HG03558 (cell line): Measurements from ENCODE around the gene FAM168B.

Source experiments
- ATAC-seq: cut with Tn5 transposase; IDR thresholded peaks from one replicate; pipeline ENCODE4 v1.9.1; 2021; ENCODE audit warnings: moderate number of reproducible peaks; ENCODE audit not compliant: unreplicated experiment; ENCODE audit errors: extremely low read depth

FAM168B gene

GRCh38 chr2:131042148-131042775 is 51.0 kb downstream of the FAM168B start:
- no peak for ATAC-seq

- no peak for ATAC-seq
Measured at GRCh38 chr2:131041402-131042147, 51.7 kb downstream of the FAM168B start.

GRCh38 chr2:131040661-131041401 is 52.4 kb downstream of the FAM168B start:
- ATAC-seq = no peak

- no peak for ATAC-seq
Measured at GRCh38 chr2:131039908-131040660, 53.2 kb downstream of the FAM168B start.

GRCh38 chr2:131039535-131039907 is 53.7 kb downstream of the FAM168B start:
- ATAC-seq = no peak

GRCh38 chr2:131039101-131039440 is 54.2 kb downstream of the FAM168B start:
- ATAC-seq = no peak

GRCh38 chr2:131038258-131039100 is 54.8 kb downstream of the FAM168B start:
- ATAC-seq = no peak

- no peak for ATAC-seq
Measured at GRCh38 chr2:131037398-131038257, 55.6 kb downstream of the FAM168B start.

- no peak for ATAC-seq
Measured at GRCh38 chr2:131036696-131037397, 56.4 kb downstream of the FAM168B start.

- ATAC-seq = no peak
Measured at GRCh38 chr2:131036269-131036668, 57.0 kb downstream of the FAM168B start.

- ATAC-seq = no peak
Measured at GRCh38 chr2:131035826-131036231, 57.4 kb downstream of the FAM168B start.

GRCh38 chr2:131035112-131035825 is 58.0 kb downstream of the FAM168B start:
- no peak for ATAC-seq

GRCh38 chr2:131034122-131035051 is 58.9 kb downstream of the FAM168B start:
- no peak for ATAC-seq

GRCh38 chr2:131033786-131034121 is 59.5 kb downstream of the FAM168B start:
- ATAC-seq = no peak

- ATAC-seq = no peak
Measured at GRCh38 chr2:131032393-131032836, 60.8 kb downstream of the FAM168B start.

- ATAC-seq = no peak
Measured at GRCh38 chr2:131031875-131032274, 61.4 kb downstream of the FAM168B start.

GRCh38 chr2:131031431-131031841 is 61.8 kb downstream of the FAM168B start:
- no peak for ATAC-seq
